PFSK-1 (cell line): ENCODE measurements around the gene SHISAL1.

Source experiments
- SIN3A ChIP-seq: IDR thresholded peaks from 2 replicates; pipeline ENCODE4 v1.6.1; 2012; ENCODE audit warnings: mild to moderate bottlenecking, low read length, moderate library complexity, borderline replicate concordance; ENCODE audit not compliant: insufficient read depth
- TAF1 ChIP-seq: IDR thresholded peaks from 2 replicates; pipeline ENCODE4 v1.6.1; 2012; ENCODE audit warnings: low read length, control low read depth, borderline replicate concordance; ENCODE audit not compliant: insufficient read depth

GRCh38 chr22:44311855-44312170 lies 938 bp downstream of the SHISAL1 start:
- no peak for TF ChIP-seq SIN3A
- no peak for TF ChIP-seq TAF1
